GM12874 (cell line): ENCODE measurements around the gene TMEM184A.

ENCODE experiments used
- CTCF ChIP-seq: IDR thresholded peaks from 2 replicates; pipeline ENCODE4 v1.5.1; 2011; ENCODE audit warnings: low read depth, mild to moderate bottlenecking, control low read depth, low read length, moderate library complexity; ENCODE audit not compliant: insufficient read depth

TMEM184A gene

GRCh38 chr7:1563981-1564602 is 8.1 kb upstream of the TMEM184A start:
- TF ChIP-seq CTCF, result no peak

- no peak for TF ChIP-seq CTCF
These were observed 6.6 kb upstream of the TMEM184A start for GRCh38 chr7:1562597-1563051.

- no peak for TF ChIP-seq CTCF
These were observed 6.1 kb upstream of the TMEM184A start for GRCh38 chr7:1562116-1562515.

- no peak for TF ChIP-seq CTCF
These were observed 5.3 kb upstream of the TMEM184A start for GRCh38 chr7:1561036-1561940.

GRCh38 chr7:1560620-1561031 is 4.6 kb upstream of the TMEM184A start:
- TF ChIP-seq CTCF, result no peak

GRCh38 chr7:1559626-1560590 is 3.9 kb upstream of the TMEM184A start:
- TF ChIP-seq CTCF, result no peak
